Kidney capillary endothelial cell (primary cell): Measurements from ENCODE around the gene SKAP2.

Experiments
- DNase-seq: peaks from one replicate; pipeline ENCODE4 v3.0.0-alpha.2; 2018; ENCODE audit warnings: low spot score

The SKAP2 gene

DNA sequence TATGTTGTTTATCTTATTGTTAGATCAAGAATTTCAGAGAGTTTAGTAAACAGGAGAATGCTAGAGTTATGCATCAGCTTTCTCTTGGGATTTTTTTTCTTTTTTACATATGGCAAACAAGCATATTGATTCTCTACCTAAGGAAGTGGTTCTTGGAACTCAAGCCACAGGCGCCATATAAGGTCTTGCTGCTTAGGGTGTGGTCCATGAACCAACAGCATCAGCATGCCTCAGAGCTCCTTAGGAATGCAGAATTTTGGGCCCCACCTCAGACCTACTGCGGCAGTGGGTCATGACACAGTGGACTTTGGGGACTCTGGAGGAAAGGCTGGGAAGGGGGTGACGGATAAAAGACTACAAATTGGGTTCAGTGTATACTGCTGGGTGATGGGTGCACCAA lies 230.8 kb downstream of the SKAP2 start:
- DNase-seq, result no peak

GRCh38 chr7:26631601-26632000 lies 232.8 kb downstream of the SKAP2 start:
- DNase-seq, result no peak

GRCh38 chr7:26630941-26631580 lies 233.3 kb downstream of the SKAP2 start:
- no peak for DNase-seq

- no peak for DNase-seq
Measured at GRCh38 chr7:26630361-26630760, 234.0 kb downstream of the SKAP2 start.

DNA sequence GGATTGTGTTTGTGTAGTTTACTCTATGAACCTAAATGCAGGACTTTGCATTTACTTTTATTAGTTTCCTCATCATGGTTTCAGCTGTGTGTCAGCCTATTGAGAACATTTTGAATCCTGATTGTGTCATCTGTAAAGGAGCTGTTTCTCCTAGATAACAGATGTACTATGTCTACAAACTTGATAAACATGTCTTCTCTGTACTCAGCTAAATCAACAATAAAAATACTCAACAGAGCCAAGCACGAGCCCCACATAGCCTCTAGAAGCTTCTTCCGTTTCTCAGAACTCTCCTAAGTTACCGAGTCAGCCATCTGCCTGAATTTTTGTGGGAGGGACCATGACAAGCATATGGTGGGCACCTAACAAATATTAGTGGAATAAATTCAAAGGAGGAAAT lies 234.7 kb downstream of the SKAP2 start:
- DNase-seq, result no peak

DNA sequence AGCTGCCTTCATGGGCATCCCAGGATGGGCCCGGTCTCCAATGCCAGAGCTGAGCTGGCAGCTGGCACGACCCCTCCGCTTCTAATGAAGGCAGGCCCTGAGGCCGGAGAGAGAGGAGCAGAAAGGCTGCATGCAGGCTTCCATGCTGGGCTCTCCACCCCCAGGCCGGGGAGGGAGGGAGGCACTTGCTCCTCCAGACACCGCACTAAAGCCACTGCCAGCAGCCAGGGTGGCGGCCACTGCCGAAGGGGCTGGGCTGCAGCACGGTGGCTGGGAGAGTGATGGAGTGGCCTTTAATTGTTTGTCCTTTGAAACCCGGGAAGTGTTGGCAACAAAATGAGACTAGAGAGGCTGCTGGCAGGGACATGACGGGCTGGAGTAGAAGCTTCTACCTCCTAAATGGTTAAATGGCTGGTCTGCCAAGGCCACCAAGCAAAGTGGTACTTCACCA lies 236.5 kb downstream of the SKAP2 start:
- no peak for DNase-seq

- DNase-seq, result no peak
Measured at GRCh38 chr7:26627221-26627620, 237.2 kb downstream of the SKAP2 start.

DNA sequence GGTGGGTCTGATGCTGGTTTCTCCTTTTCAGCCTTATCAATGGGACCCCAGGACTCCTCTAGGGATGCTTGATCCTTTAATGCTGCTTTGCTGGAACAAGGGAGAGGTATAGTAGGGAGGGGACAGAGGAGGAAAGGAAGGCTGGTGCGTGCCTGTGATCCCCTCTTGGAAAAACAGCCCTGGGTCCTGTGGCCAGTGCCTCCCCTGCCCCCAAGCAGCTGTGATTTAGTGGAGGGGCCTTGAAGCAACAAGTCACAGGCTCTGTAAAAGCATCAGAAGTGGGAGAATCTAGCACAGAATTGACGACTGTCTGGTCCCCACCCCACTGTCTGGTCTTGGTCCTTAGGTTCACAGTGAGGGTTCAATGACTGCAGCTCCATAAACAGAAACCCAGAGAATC lies 237.7 kb downstream of the SKAP2 start:
- no peak for DNase-seq

DNA sequence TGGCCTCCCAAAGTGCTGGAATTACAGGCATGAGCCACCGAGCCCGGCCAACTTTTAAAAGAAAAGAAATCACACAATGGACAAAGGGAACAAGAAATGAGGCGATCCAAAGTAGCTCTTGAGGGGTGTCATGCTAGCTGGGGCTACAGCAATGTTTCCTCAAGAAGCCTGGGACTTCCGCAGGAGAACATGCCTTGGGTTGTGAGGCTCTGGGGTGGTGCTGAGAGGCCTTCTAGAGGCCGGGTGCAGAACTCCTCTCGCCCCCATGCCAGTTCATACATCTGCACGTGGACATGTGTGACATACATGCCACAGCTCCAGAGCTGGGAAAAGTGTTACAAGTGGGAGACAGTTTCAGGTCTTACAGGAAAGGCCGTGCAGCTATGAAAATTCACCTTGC lies 238.2 kb downstream of the SKAP2 start:
- DNase-seq, result no peak

GRCh38 chr7:26625286-26625685 lies 239.1 kb downstream of the SKAP2 start:
- DNase-seq, result no peak

DNA sequence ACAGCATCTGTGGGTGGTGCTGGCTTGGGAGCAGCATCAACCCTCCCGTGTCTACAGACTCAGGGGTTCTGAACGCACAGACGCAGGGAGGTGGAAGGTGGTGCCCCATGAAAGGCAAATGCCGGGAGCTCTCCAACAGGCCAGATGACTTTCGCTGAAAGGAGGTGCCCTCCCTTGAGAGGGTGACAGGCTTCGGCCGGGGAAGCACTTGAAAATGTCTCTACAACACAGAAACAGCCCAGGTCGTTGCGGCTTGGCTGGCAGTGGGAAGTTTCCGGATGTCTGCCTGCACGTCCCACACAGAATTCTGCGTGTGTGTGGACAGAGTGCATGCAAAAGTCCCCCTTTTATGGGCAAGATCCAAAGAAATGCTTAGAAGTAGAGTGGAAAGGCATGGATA lies 239.6 kb downstream of the SKAP2 start:
- no peak for DNase-seq

DNA sequence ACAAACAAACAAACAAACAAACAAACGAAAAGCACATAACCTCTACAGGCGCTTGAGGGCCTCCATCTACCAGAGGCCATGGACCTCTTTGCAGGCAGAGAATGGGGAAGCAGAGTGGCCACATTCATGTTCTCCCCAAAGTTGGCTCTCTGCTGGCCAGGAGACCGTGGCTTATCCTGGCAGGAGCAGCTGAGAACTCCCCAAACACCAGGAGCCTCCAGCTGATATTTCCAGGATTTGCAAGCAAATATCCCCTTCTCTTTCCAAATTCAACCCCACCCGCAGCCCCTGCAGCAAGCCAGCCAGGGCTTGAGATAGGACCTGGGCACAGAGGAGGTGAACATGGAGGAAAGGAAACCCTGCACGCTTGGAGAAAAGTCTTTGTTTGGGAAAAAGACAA lies 240.0 kb downstream of the SKAP2 start:
- DNase-seq, result no peak

DNA sequence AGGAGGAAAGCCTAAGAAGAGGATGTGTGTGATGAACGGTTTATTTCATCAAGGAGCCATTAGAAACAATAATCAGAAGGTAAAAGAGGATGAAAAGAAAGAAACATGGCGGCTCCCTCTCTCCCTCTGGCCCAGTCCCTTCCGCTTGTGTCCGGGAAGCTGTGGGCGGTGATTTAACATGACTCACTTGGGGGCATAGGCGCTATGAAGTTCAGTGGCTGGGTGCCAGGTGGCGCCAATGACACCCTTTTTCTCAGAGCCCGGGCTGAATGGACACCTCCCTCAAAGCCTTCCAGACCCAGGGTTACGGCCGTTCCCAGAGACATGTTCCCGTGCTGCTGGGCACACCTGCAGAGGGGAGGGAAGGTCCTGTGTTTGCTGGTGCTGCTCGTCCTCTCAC lies 244.0 kb downstream of the SKAP2 start:
- DNase-seq, result peak; percentile 0

DNA sequence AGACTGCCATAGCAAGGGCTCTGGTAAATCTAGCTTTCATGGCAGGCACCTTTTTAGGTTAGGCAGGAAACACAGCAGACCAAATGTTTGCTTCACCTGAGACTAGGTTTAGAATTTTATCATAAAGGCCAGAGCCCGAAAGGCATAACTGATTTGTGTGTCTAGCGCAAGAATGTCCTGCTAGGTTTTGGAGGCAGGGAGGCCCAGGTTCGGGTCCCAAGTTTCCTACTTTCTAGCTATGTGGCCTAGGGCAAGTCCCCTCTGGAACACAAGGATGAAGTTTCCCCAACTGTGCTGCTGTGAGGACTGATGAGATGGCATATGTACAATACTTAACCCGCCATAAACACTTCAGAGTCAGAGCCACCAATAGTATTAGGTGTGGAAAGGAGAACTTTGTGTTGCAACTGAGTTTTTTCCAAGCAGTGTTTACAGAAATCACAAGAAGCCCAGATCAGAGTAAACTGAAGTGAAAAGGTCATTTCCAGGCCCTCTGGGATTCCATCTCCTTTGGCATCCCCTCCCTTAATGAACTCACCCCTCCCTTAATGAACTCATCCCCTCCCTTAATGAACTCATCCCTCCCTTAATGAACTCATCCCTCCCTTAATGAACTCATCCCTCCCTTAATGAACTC lies 244.9 kb downstream of the SKAP2 start:
- DNase-seq, result no peak

DNA sequence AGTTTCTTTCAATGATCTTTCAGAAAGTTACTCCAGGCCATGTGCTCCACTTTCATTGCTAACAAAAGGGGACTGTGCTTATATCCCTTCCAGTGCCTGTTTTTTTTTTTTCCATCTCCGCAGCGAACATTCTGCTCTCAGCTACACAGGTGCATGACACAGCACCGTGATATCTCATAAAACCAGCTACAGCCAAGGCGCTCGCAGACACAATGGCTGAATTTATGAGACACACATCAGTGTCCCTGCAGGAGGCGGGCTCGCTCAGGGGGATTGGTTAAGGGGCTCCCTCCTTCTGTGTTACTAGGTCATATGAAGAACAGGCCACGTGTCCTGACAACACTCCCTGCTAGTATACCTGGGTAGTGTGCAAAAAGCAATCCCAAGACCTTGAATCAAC lies 245.5 kb downstream of the SKAP2 start:
- no peak for DNase-seq

GRCh38 chr7:26618449-26618848 lies 245.9 kb downstream of the SKAP2 start:
- DNase-seq, result no peak
